Spleen (tissue), 7 donors: ENCODE measurements around the gene PPCDC.

Source experiments
- POLR2AphosphoS5 ChIP-seq, 3 donors: sonication (generic); formaldehyde crosslinking; IDR thresholded peaks; one replicate each; pipeline ENCODE4 v1.5.1; 2017; ENCODE audit warnings: antibody characterized with exemption in 3 of 3
- TF ChIP-seq, protein P1 (sequence below), 11 experiments: fragments of 200-600 bp in 7 of 11; fragments of 450-650 bp in 4 of 11; sonication (generic) in 4 of 11; IDR thresholded peaks in 8 of 11; conservative IDR thresholded peaks in 3 of 11; 1 replicate in 7 of 11; 2 replicates in 4 of 11; pipeline versions ENCODE4 v1.4.0 to v1.8.0; 2016 to 2021; ENCODE audit warnings: antibody characterized with exemption in 11 of 11, inconsistent platforms in 4 of 11, mild to moderate bottlenecking in 1 of 11
- donor health status: DM: no; HTN: no; CAD: no; lungs with moderate emphysema.
- donor health status: DM: no; HTN: no; CAD: no.
- donor health status: DM: no; HTN: no; CAD: no.

- TF ChIP-seq, protein P1, sequence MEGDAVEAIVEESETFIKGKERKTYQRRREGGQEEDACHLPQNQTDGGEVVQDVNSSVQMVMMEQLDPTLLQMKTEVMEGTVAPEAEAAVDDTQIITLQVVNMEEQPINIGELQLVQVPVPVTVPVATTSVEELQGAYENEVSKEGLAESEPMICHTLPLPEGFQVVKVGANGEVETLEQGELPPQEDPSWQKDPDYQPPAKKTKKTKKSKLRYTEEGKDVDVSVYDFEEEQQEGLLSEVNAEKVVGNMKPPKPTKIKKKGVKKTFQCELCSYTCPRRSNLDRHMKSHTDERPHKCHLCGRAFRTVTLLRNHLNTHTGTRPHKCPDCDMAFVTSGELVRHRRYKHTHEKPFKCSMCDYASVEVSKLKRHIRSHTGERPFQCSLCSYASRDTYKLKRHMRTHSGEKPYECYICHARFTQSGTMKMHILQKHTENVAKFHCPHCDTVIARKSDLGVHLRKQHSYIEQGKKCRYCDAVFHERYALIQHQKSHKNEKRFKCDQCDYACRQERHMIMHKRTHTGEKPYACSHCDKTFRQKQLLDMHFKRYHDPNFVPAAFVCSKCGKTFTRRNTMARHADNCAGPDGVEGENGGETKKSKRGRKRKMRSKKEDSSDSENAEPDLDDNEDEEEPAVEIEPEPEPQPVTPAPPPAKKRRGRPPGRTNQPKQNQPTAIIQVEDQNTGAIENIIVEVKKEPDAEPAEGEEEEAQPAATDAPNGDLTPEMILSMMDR (IDR thresholded peaks at IDR 0.05 in 8 of 11, conservative IDR thresholded peaks at IDR 0.05 in 3 of 11), result no peak
- TF ChIP-seq POLR2AphosphoS5 (IDR thresholded peaks at IDR 0.05), result no peak
Observed at GRCh38 chr15:75062706-75063105, 39.3 kb downstream of the PPCDC start.
